HEK293T (cell line): Measurements from ENCODE around the gene KRT3.

Experiments
- BHLHE40 ChIP-seq: fragments of 450-650 bp; IDR thresholded peaks from 2 replicates; pipeline ENCODE4 v1.6.1; 2016; ENCODE audit warnings: mild to moderate bottlenecking, moderate library complexity, borderline replicate concordance
- HDGF ChIP-seq: fragments of 450-650 bp; IDR thresholded peaks from 2 replicates; pipeline ENCODE4 v1.6.1; 2017; ENCODE audit warnings: antibody characterized with exemption, borderline replicate concordance
- TARDBP ChIP-seq: fragments of 450-650 bp; IDR thresholded peaks from 2 replicates; pipeline ENCODE4 v1.6.1; 2016

DNA sequence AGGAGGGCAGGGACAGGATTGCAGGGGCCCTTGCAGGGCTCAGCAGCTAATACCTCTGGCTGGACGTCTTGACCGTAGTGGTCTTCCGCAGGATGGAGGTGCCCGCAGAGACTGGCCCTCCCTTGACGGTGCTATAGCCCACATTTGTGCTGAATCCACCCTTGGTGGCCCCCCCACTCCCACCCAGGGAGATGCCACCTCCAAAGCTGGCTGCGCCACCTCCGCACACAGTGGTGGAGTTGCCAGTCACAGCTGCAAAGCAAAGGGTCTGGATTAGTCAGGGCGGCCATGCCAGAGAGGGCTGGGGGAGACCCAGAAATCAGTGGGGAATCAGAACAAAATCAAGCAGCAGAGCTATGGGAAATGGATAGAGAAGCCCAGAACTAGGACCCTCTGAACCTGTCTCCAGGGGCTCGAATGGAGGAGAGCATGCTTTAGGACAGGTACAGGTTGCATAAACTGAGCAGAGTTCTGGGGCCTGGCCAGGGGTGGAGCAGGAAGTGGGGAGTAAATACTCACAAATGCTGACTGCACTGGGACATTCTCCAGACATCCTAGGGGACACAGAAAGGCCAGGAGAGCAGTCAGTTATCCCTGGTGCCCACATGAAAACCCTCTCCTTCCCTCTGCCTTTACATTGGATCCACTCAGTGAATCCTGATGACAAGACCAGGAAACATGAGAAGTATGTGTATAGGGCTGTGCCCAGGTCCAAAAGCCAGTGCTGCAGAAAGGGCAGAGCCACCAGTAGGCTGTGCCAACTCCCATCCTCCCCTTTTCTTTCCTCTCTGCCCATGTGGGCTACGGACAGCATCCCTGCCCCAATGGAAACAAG, 26.1 kb upstream of the KRT3 start:
- TF ChIP-seq HDGF: no peak
- TF ChIP-seq BHLHE40: no peak
- TF ChIP-seq TARDBP: no peak
